GM18511 (cell line): ENCODE data around the gene MAP4K5.

Experiments
- ATAC-seq: cut with Tn5 transposase; IDR thresholded peaks from one replicate; pipeline ENCODE4 v1.9.1; 2021; ENCODE audit warnings: mild to moderate bottlenecking, moderate library complexity; ENCODE audit not compliant: unreplicated experiment

MAP4K5 gene

GRCh38 chr14:50479041-50479440 is 53.3 kb downstream of the MAP4K5 start:
- no peak for ATAC-seq

GRCh38 chr14:50477760-50478159 is 54.6 kb downstream of the MAP4K5 start:
- no peak for ATAC-seq

- ATAC-seq: no peak
Observed at GRCh38 chr14:50476134-50476533, 56.2 kb downstream of the MAP4K5 start.

- no peak for ATAC-seq
Observed at GRCh38 chr14:50475460-50475859, 56.9 kb downstream of the MAP4K5 start.

- ATAC-seq: no peak
Observed at GRCh38 chr14:50471838-50472465, 60.4 kb downstream of the MAP4K5 start.

GRCh38 chr14:50469982-50470381 is 62.4 kb downstream of the MAP4K5 start:
- no peak for ATAC-seq

GRCh38 chr14:50462111-50462510 is 70.3 kb downstream of the MAP4K5 start:
- ATAC-seq: no peak

- ATAC-seq: no peak
Observed at GRCh38 chr14:50453869-50454268, 78.5 kb downstream of the MAP4K5 start.

GRCh38 chr14:50452979-50453705 is 79.2 kb downstream of the MAP4K5 start:
- ATAC-seq: no peak

GRCh38 chr14:50452296-50452695 is 80.1 kb downstream of the MAP4K5 start:
- ATAC-seq: no peak

GRCh38 chr14:50451854-50452253 is 80.5 kb downstream of the MAP4K5 start:
- no peak for ATAC-seq

- no peak for ATAC-seq
Observed at GRCh38 chr14:50447461-50447860, 84.9 kb downstream of the MAP4K5 start.

- ATAC-seq: no peak
Observed at GRCh38 chr14:50434528-50434927, 97.8 kb downstream of the MAP4K5 start.

- ATAC-seq: no peak
Observed at GRCh38 chr14:50432131-50432530, 100.2 kb downstream of the MAP4K5 start.

GRCh38 chr14:50425816-50426215 is 106.6 kb downstream of the MAP4K5 start:
- no peak for ATAC-seq

GRCh38 chr14:50425105-50425504 is 107.3 kb downstream of the MAP4K5 start:
- ATAC-seq: no peak

GRCh38 chr14:50423529-50423928 is 108.8 kb downstream of the MAP4K5 start:
- no peak for ATAC-seq

GRCh38 chr14:50421499-50421898 is 110.9 kb downstream of the MAP4K5 start:
- no peak for ATAC-seq

GRCh38 chr14:50417853-50418252 is 114.5 kb downstream of the MAP4K5 start:
- ATAC-seq: no peak

- ATAC-seq: no peak
Observed at GRCh38 chr14:50410921-50411320, 121.4 kb downstream of the MAP4K5 start.

GRCh38 chr14:50410071-50410470 is 122.3 kb downstream of the MAP4K5 start:
- ATAC-seq: no peak

- no peak for ATAC-seq
Observed at GRCh38 chr14:50407111-50407812, 125.1 kb downstream of the MAP4K5 start.
